ENCODE data around the gene ZNF705A. TPM values are rescaled to one million over a fixed set of nuclear protein-coding genes. Genes with fewer than 3 reads are reported as not detected.
"Not testable (repeated sequence)": the region's sequence is repeated elsewhere in the genome, so short reads cannot be mapped to it uniquely, and the experiment has no call there.

The ZNF705A gene
- total RNA-seq = not detected

DNA sequence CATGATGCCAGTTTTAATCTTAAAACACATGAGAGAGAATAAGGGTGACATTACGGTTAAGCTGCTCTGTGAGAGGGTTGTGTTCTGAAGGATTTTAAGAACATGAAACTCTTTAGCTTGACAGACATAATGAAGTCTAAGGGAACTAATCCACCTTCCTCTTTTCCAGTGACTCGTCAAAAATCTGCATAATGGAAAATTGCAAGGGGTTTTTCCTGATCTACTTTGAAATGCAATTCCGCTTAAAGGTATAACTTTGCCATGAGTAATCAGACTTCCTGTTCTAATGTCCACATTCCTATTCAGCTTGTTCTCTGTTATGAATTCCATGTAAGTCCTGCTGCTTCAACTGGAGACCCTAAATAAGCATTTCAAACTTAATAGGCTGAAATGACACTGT, at the start of gene ZNF705A:
ZNF705A (plus strand) TSS at position 171 of the 400 bp plus-strand sequence. CDS start 15,611 bp downstream, outside the sequence.
- H3K9me3 ChIP-seq = no peaks in the 10 kb centered on the region
- TF ChIP-seq POLR2AphosphoS5 (IDR thresholded peaks at IDR 0.05; ENCODE audit: insufficient read depth in 1 of 2, low read depth in 1 of 2) = no peak
- TF ChIP-seq, protein P1, sequence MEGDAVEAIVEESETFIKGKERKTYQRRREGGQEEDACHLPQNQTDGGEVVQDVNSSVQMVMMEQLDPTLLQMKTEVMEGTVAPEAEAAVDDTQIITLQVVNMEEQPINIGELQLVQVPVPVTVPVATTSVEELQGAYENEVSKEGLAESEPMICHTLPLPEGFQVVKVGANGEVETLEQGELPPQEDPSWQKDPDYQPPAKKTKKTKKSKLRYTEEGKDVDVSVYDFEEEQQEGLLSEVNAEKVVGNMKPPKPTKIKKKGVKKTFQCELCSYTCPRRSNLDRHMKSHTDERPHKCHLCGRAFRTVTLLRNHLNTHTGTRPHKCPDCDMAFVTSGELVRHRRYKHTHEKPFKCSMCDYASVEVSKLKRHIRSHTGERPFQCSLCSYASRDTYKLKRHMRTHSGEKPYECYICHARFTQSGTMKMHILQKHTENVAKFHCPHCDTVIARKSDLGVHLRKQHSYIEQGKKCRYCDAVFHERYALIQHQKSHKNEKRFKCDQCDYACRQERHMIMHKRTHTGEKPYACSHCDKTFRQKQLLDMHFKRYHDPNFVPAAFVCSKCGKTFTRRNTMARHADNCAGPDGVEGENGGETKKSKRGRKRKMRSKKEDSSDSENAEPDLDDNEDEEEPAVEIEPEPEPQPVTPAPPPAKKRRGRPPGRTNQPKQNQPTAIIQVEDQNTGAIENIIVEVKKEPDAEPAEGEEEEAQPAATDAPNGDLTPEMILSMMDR (IDR thresholded peaks at IDR 0.05) = no peak
- no peak for TF ChIP-seq POLR2A (IDR thresholded peaks at IDR 0.05)
- no peak within 1 kb of the TSS for H3K4me3 ChIP-seq
- no peaks in the 10 kb centered on the region for H3K27me3 ChIP-seq
- intact Hi-C loops (cut with DNase I) = no loop called here
- no peak for DNase-seq (ENCODE audit: extremely low spot score in 2 of 2)
- no peak within 1 kb of the TSS for H3K27ac ChIP-seq
- no peaks in the 10 kb centered on the region for H3K4me1 ChIP-seq
- H3K36me3 ChIP-seq = no peaks in the 10 kb centered on the region

DNA sequence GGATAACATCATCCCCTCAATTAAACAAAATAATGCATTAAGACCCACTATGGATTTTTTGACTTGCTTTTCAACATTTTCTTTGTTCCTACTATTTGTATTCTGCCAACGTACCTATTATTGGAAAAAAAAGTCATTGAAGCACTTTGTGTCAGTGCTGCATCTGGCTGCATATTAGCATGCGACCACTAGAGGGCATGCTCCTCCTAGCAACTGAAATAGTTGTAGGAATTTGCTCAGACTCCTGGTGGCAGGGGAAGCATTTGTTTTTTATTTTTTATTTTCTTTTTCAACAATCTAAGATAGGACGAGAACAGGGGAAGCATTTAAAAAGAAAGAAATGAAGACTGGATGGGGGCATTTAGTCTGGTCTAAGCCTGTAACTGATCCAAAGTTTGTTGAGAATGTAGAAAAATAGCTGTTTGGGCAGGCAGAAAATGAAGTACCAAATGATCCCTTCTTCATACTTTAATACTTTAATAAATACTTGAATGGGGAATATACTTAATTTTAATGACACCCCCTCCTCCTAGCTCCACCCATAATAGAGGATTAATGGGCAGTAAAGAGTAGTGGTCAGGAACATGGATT, 47.9 kb upstream of the ZNF705A start:
- no peaks in the 10 kb centered on the region for H3K4me1 ChIP-seq
- no peaks in the 10 kb centered on the region for H3K9me3 ChIP-seq
- H3K36me3 ChIP-seq = peaks cover 4 to 10% of the 10 kb centered on the region in 2 donors
- peak in 1 of 2 donors; percentile 15 for TF ChIP-seq POLR2AphosphoS5 (IDR thresholded peaks at IDR 0.05; ENCODE audit: insufficient read depth in 1 of 2, low read depth in 1 of 2)
- TF ChIP-seq, protein P1 (IDR thresholded peaks at IDR 0.05) = peak; percentile 85 to 97 (median 93)
- TF ChIP-seq POLR2A (IDR thresholded peaks at IDR 0.05) = no peak
- intact Hi-C loops (cut with DNase I) = loop anchor here (10.0 kb wide), 1 partner anchor 126 kb away; no protein-coding TSS in a partner anchor
- no peaks in the 10 kb centered on the region for H3K27me3 ChIP-seq
- no peak overlapping the region for H3K4me3 ChIP-seq
- no peak overlapping the region for H3K27ac ChIP-seq
- DNase-seq (ENCODE audit: extremely low spot score in 2 of 2) = no peak

DNA sequence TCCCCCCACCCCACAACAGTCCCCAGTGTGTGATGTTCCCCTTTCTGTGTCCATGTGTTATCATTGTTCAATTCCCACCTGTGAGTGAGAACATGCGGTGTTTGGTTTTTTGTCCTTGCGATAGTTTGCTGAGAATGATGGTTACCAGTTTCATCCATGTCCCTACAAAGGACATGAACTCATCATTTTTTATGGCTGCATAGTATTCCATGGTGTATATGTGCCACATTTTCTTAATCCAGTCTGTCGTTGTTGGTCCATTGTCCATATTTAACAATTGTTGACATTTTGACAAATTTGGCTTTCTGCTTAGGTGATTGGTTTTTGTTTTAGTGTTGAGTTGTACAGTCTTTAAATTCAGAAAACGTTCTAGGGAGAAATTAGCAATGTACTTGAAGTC, 43.7 kb upstream of the ZNF705A start:
- DNase-seq (ENCODE audit: extremely low spot score in 2 of 2); H3K36me3 ChIP-seq; H3K27ac ChIP-seq; H3K27me3 ChIP-seq; H3K4me1 ChIP-seq; intact Hi-C loops (cut with DNase I); H3K9me3 ChIP-seq; H3K4me3 ChIP-seq: not testable (repeated sequence)

DNA sequence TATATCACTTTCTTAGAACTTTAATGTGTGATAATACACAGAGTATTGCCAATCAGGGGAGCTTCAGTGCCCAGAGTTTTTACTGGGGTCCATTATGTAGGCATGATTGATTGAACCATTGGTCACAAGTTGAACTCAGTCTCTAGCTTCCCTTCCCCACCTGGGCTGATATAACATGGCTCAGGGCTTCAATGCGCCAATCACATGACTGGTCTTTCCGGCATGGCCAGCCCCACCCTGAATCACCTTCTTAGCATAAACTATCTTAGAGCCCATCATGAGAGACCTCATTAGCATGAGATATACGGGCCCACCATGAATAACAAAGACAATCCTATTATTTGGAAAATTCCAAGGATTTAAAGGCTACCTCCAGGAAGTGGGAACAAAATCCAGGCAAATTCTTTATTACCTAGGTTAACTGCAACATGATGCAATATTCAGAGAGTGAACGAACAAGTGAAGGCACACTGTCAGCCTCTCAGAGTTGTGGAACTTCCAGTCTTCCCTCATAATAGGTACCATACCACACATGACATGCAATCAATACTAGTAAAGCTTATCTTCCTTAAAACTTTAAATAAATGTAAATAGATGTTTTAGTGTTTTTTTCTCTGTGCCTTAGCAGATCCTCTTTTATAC, 36.6 kb upstream of the ZNF705A start:
- no peak for TF ChIP-seq POLR2A (IDR thresholded peaks at IDR 0.05)
- TF ChIP-seq POLR2AphosphoS5 (IDR thresholded peaks at IDR 0.05; ENCODE audit: insufficient read depth in 1 of 2, low read depth in 1 of 2) = no peak
- TF ChIP-seq, protein P1 (IDR thresholded peaks at IDR 0.05) = no peak
- no peak for DNase-seq (ENCODE audit: extremely low spot score in 2 of 2)
- no peaks in the 10 kb centered on the region for H3K36me3 ChIP-seq
- no peaks in the 10 kb centered on the region for H3K4me1 ChIP-seq
- H3K9me3 ChIP-seq = no peaks in the 10 kb centered on the region
- no peaks in the 10 kb centered on the region for H3K27me3 ChIP-seq
- intact Hi-C loops (cut with DNase I) = no loop called here
- no peak overlapping the region for H3K4me3 ChIP-seq
- H3K27ac ChIP-seq = no peak overlapping the region

DNA sequence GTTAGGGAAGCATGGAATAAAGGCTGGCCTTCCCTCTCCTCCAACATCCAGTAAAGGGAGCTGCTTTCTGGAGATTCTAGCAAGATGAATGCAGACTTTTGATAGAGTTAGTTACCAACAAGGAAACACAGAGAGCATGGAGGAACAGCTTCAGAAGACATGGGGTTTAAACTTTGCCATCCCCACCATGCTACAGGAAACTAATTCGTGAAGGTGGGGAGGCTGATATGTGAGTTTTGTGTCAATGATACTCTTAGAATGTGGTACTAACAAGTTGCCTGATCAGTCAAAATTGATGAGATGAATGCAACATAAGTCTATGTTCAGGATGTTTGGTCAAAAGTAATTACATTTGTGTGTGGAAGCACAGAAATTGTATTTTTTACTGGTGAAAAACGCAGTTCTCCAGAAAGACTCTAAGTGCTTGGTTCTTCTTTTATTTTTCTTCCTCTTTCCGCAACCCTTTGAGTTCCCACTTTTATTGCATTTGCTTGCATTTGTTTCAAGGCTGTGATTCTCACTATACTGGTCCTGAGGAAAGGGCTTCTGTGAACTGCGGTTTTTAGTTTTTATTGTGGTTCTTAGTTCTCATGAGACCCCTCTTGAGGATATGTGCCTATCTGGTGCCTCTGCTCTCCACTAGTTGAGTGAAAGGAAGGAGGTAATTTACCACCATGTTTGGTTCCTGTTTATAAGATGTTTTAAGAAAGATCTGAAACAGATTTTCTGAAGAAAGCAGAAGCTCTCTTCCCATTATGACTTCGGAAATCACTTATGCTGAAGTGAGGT, 33.5 kb upstream of the ZNF705A start, which contains the start of gene CLEC4A:
CLEC4A (plus strand) TSS at position 494 of the 789 bp plus-strand sequence; CDS start at position 756, 262 bp downstream.
- TF ChIP-seq POLR2AphosphoS5 (IDR thresholded peaks at IDR 0.05; ENCODE audit: insufficient read depth in 1 of 2, low read depth in 1 of 2) (no peak), POLR2A (IDR thresholded peaks at IDR 0.05) (no peak)
- TF ChIP-seq, protein P1 (IDR thresholded peaks at IDR 0.05) = no peak
- no peaks in the 10 kb centered on the region for H3K9me3 ChIP-seq
- H3K27ac ChIP-seq = no peak within 1 kb of the TSS
- H3K4me3 ChIP-seq = no peak within 1 kb of the TSS
- intact Hi-C loops (cut with DNase I) = no loop called here
- no peaks in the 10 kb centered on the region for H3K4me1 ChIP-seq
- DNase-seq (ENCODE audit: extremely low spot score in 2 of 2) = no peak
- no peaks in the 10 kb centered on the region for H3K27me3 ChIP-seq
- H3K36me3 ChIP-seq = no peaks in the 10 kb centered on the region
